Measurements from ENCODE around the gene CYP17A1. TPM values are rescaled to one million over a fixed set of nuclear protein-coding genes. Genes with fewer than 3 reads are reported as not detected.

Gene CYP17A1
- total RNA-seq, 1 experiment from 2014 or later = 2.1 TPM

GRCh38 chr10:102812231-102812876 is 24.9 kb downstream of the CYP17A1 start:
- no peaks in the 10 kb centered on the region for H3K27me3 ChIP-seq (ENCODE audit: control insufficient read depth, insufficient read depth, low read length)
- H3K36me3 ChIP-seq (ENCODE audit: control insufficient read depth, insufficient read depth, low read length) = peaks cover 12% of the 10 kb centered on the region
- no peak overlapping the region for H3K4me3 ChIP-seq (ENCODE audit: low read depth in 2 of 2, low read length in 2 of 2)
- DNase-seq (ENCODE audit: low read depth, low spot score) (no peak), ATAC-seq (no peak)
- H3K9me3 ChIP-seq (ENCODE audit: control insufficient read depth, insufficient read depth, low read depth, low read length) = no peaks in the 10 kb centered on the region
- no peak overlapping the region for H3K27ac ChIP-seq (ENCODE audit: low read length)
- in situ Hi-C loops (cut with HindIII; ENCODE audit: low pct_unique_long_range_greater_than_20kb, low sequenced_read_pairs) (no loop called here), intact Hi-C loops (cut with micrococcal nuclease; ENCODE audit: unreplicated experiment) (no loop called here)
- TF ChIP-seq TCF7L2 (IDR thresholded peaks at IDR 0.05; ENCODE audit: low read depth, low read length) = no peak
- no peak for TF ChIP-seq POLR2AphosphoS5 (IDR thresholded peaks at IDR 0.05; ENCODE audit: low read depth, low read length)
- TF ChIP-seq, protein P1, sequence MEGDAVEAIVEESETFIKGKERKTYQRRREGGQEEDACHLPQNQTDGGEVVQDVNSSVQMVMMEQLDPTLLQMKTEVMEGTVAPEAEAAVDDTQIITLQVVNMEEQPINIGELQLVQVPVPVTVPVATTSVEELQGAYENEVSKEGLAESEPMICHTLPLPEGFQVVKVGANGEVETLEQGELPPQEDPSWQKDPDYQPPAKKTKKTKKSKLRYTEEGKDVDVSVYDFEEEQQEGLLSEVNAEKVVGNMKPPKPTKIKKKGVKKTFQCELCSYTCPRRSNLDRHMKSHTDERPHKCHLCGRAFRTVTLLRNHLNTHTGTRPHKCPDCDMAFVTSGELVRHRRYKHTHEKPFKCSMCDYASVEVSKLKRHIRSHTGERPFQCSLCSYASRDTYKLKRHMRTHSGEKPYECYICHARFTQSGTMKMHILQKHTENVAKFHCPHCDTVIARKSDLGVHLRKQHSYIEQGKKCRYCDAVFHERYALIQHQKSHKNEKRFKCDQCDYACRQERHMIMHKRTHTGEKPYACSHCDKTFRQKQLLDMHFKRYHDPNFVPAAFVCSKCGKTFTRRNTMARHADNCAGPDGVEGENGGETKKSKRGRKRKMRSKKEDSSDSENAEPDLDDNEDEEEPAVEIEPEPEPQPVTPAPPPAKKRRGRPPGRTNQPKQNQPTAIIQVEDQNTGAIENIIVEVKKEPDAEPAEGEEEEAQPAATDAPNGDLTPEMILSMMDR (IDR thresholded peaks at IDR 0.05) = no peak
- TF ChIP-seq, protein P2, sequence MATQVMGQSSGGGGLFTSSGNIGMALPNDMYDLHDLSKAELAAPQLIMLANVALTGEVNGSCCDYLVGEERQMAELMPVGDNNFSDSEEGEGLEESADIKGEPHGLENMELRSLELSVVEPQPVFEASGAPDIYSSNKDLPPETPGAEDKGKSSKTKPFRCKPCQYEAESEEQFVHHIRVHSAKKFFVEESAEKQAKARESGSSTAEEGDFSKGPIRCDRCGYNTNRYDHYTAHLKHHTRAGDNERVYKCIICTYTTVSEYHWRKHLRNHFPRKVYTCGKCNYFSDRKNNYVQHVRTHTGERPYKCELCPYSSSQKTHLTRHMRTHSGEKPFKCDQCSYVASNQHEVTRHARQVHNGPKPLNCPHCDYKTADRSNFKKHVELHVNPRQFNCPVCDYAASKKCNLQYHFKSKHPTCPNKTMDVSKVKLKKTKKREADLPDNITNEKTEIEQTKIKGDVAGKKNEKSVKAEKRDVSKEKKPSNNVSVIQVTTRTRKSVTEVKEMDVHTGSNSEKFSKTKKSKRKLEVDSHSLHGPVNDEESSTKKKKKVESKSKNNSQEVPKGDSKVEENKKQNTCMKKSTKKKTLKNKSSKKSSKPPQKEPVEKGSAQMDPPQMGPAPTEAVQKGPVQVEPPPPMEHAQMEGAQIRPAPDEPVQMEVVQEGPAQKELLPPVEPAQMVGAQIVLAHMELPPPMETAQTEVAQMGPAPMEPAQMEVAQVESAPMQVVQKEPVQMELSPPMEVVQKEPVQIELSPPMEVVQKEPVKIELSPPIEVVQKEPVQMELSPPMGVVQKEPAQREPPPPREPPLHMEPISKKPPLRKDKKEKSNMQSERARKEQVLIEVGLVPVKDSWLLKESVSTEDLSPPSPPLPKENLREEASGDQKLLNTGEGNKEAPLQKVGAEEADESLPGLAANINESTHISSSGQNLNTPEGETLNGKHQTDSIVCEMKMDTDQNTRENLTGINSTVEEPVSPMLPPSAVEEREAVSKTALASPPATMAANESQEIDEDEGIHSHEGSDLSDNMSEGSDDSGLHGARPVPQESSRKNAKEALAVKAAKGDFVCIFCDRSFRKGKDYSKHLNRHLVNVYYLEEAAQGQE (IDR thresholded peaks at IDR 0.05; ENCODE audit: insufficient read depth in 1 of 2, low read depth in 2 of 2, low read length in 1 of 2) = no peak
- no peak for TF ChIP-seq SIN3A (IDR thresholded peaks at IDR 0.05; ENCODE audit: borderline replicate concordance, insufficient read depth, low read depth, low read length)
- no TSS peak for BruUV-seq (replicated peaks)
- ChIA-PET POLR2A (no interaction called here), CTCF (no interaction called here)
- H3K4me1 ChIP-seq (ENCODE audit: control insufficient read depth, insufficient read depth, low read length) = peaks cover 28% of the 10 kb centered on the region; the same call in 1 of the 2 replicates

GRCh38 chr10:102811346-102811745 is 25.9 kb downstream of the CYP17A1 start:
- Histone ChIP-seq H3K36me3 (ENCODE audit: control insufficient read depth, insufficient read depth, low read length) (peaks cover 12% of the 10 kb centered on the region), H3K4me3 (ENCODE audit: low read depth in 2 of 2, low read length in 2 of 2) (no peak overlapping the region), H3K27me3 (ENCODE audit: control insufficient read depth, insufficient read depth, low read length) (no peaks in the 10 kb centered on the region), H3K27ac (ENCODE audit: low read length) (no peak overlapping the region), H3K9me3 (ENCODE audit: control insufficient read depth, insufficient read depth, low read depth, low read length) (no peaks in the 10 kb centered on the region), H3K4me1 (ENCODE audit: control insufficient read depth, insufficient read depth, low read length) (peaks cover 31% of the 10 kb centered on the region; the same call in 1 of the 2 replicates)
- in situ Hi-C loops (cut with HindIII; ENCODE audit: low pct_unique_long_range_greater_than_20kb, low sequenced_read_pairs) (no loop called here), intact Hi-C loops (cut with micrococcal nuclease; ENCODE audit: unreplicated experiment) (no loop called here)
- no peak for TF ChIP-seq SIN3A (IDR thresholded peaks at IDR 0.05; ENCODE audit: borderline replicate concordance, insufficient read depth, low read depth, low read length)
- DNase-seq (ENCODE audit: low read depth, low spot score) (no peak), ATAC-seq (no peak)
- ChIA-PET CTCF (no interaction called here), POLR2A (interaction anchor here (0.6 kb wide), 1 partner anchor 114 kb away, joined by 12 read pairs; no protein-coding TSS in a partner anchor)
- no TSS peak for BruUV-seq (replicated peaks)

- ATAC-seq (no peak), DNase-seq (ENCODE audit: low read depth, low spot score) (no peak)
- POLR2A ChIA-PET = no interaction called here
- Histone ChIP-seq H3K27me3 (ENCODE audit: control insufficient read depth, insufficient read depth, low read length) (no peaks in the 10 kb centered on the region), H3K36me3 (ENCODE audit: control insufficient read depth, insufficient read depth, low read length) (peaks cover 12% of the 10 kb centered on the region), H3K27ac (ENCODE audit: low read length) (peak overlapping the region; percentile 41), H3K9me3 (ENCODE audit: control insufficient read depth, insufficient read depth, low read depth, low read length) (no peaks in the 10 kb centered on the region), H3K4me3 (ENCODE audit: low read depth in 2 of 2, low read length in 2 of 2) (no peak overlapping the region), H3K4me1 (ENCODE audit: control insufficient read depth, insufficient read depth, low read length) (peaks cover 15% of the 10 kb centered on the region; the same call in 1 of the 2 replicates)
- TF ChIP-seq, protein P2 (IDR thresholded peaks at IDR 0.05; ENCODE audit: insufficient read depth in 1 of 2, low read depth in 2 of 2, low read length in 1 of 2) = no peak
- TF ChIP-seq POLR2AphosphoS5 (IDR thresholded peaks at IDR 0.05; ENCODE audit: low read depth, low read length) = no peak
- TF ChIP-seq TCF7L2 (IDR thresholded peaks at IDR 0.05; ENCODE audit: low read depth, low read length) = no peak
- intact Hi-C loops (cut with micrococcal nuclease; ENCODE audit: unreplicated experiment) = no loop called here
- CTCF ChIA-PET = no interaction called here
- in situ Hi-C loops (cut with HindIII; ENCODE audit: low pct_unique_long_range_greater_than_20kb, low sequenced_read_pairs) = no loop called here
- BruUV-seq (replicated peaks) = no TSS peak
Measured at GRCh38 chr10:102808380-102808779, 28.8 kb downstream of the CYP17A1 start.
